Fibroblast of skin of right quadriceps (primary cell): ENCODE data around the gene HOXD10.

ENCODE experiments used
- DNase-seq: peaks from one replicate; pipeline ENCODE4 v3.0.0-alpha.2; 2013

The HOXD10 gene

DNA sequence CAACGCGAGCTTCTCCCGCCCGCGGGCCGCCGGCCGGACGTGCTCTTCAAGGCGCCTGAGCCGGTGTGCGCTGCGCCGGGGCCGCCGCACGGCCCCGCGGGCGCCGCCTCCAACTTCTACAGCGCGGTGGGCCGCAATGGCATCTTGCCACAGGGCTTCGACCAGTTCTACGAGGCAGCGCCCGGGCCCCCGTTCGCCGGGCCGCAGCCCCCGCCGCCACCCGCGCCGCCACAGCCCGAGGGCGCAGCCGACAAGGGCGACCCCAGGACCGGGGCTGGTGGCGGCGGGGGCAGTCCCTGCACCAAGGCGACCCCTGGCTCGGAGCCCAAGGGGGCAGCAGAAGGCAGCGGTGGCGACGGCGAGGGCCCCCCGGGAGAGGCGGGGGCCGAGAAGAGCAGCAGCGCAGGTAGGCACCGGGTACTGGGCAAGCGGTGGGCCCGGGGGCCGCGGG is 8.8 kb upstream of the HOXD10 start:
- DNase-seq, result no peak

DNA sequence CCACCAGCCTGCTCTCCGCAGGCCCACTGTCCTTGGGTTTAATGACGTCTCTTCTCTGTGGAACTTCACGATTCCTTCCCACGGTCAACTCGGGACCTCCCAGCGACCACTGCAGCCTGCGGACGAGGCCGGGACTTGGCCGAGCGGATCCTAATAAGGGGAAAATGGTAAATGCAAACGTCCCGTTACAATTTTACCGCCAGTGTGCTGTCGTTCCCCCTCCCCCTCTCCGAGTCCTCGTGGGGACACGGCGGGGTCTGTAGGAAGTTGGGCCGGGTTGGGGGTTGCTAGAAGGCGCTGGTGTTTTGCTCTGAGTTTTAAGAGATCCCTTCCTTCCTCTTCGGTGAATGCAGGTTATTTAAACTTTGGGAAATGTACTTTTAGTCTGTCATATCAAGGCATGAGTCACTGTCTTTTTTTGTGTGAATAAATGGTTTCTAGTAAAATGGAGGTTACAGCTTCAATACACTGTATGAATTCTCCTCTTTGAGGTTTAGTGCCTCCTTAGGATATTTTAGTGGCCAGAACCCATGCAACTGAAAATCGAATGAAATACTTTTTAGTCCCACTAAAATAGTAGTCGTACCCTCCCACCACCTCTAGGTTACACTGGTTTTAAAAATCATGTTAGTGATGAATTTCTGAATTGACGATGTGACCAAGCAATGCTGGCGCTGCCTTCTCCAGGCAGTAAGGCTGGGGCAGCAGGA is 7.2 kb upstream of the HOXD10 start:
- DNase-seq, result no peak

- no peak for DNase-seq
Measured at GRCh38 chr2:176109946-176110345, 6.6 kb upstream of the HOXD10 start.

- no peak for DNase-seq
Measured at GRCh38 chr2:176110415-176111308, 5.9 kb upstream of the HOXD10 start.

DNA sequence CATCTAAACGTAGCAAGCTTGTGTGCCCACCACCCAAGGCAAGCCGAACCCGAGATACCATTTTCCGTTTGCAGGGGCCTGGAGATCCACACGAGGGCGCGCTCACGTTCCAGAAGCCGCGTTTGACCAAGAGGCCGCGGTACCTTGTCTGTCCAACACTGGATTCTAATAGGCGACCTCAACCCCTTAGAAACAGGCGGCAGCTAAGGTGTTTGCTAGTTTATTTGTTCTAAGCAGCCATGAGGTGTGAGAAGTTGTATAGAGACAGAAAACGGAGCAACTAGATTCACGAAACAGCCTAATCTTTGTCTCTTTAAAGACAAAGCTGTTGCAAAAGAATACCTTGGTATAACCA is 5.3 kb upstream of the HOXD10 start:
- DNase-seq, result peak; percentile 47

GRCh38 chr2:176111846-176112374 is 4.7 kb upstream of the HOXD10 start:
- no peak for DNase-seq

DNA sequence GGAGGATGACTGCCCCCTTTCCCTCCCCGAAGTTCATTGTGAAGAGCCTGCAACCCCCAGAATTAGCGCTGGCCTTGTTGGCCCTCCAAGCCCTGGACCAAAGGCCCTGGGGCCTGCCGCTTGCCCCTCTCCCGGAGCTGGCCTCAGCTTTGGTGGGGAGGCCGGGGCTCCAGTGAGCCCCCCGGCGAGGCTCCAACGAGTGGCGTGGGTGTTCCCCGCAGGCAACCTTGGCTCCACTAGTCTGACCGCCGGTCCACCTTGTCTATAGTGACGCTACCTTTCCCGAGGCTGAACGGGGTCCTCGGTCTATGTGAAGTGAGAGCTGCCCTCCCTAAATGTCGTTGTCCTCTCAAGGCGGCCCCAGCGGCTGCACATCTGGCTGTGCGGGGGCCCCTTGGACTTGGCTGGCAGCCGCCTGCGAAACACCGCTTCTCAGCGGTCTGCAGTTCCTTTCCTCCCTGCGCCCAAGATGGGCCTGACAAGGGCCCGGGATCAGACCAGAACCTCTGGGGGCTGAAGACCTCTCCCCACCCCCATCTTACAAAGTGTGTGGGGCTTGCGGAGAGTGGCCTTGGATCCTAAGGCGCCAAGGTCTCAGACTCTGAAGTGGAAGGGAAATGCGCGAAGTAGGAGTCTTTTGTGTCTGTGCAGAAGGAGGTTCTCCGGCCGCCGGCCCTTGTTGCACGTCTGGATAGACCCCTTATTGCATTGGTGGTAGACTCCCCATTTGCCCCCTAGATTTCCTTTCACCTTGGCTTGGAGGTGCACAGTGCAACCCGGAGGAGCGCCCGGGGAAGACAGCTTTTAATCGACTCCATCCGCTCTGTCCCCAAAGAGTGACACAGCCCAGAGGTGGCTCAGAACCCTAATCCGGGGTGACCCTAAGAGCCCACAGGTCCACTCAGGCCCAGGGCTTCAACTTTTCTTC is 3.9 kb upstream of the HOXD10 start:
- no peak for DNase-seq

DNA sequence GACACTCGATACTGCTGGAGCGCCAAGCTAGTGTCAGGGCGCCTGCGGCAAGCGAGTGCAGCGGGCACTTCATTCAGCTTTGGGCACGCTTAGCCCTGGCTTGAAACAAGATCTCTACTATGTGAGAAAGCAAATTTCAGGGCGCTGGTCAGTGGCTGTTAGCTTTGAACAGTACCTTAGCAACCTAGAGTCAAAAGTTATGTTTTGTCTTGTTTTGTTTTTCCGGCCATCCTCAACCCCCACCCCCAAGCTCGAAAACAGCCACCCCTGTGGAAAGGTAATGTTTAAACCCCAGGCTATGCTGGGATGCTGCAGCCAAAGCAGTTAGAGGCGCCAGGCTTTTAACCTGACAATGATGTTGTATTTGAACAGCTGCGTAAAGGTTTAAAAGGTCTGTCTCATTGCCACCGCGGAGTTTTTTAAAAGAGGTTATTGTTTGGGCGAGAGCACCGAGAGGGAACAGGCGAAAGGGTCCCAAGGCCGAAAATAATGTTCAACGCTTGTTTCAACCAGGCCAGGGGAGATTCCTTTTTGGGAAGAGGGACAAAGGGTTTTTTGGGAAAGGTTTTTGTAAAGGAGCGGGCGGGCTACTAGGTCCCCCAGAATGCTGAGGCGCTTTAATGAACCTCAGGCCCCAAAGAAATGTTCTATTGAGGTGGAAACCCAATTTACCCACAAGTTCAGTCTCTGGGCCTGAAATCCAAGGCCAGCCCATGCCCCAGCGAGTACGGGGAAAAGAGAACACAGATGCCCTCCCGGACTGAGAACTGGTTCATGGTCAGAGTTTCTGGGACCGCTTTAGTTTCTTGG is 2.3 kb upstream of the HOXD10 start:
- DNase-seq, result no peak

DNA sequence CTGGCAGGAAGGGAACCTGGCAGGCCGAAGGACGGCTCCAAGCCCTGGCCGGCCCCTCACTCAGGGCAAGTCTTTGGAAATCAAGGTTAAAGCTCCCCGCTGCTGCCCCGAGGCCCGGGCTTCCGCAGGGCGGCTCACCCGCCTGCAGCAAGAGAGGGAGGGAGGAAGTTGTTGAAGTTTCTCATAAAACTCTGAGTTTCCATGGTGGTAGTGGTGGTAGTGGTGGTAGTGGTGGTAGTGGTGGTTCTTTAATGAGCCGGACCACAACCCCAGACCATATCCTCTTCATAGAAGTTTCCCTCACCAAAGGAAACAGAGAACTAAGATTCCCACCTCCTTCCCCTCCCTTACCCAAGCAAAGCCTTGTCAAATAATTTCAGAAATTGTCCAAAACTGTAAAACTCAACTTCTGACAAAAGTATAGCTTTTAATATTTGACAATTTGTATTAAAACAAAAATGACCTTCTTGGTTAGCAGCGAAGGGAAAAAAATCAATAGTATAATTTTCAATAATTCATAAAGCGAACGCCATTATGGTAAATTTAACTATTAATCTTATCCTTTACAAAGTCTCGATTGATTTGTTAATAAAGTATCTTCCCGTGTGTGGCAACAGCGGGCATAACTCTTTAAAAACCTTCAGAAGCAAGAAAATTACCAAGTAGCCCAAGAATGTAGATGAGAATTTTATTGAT is 1.5 kb upstream of the HOXD10 start:
- DNase-seq, result no peak

GRCh38 chr2:176117162-176117822 is 714 bp downstream of the HOXD10 start:
- DNase-seq, result no peak

GRCh38 chr2:176117823-176118371 is 1.3 kb downstream of the HOXD10 start:
- DNase-seq, result no peak

DNA sequence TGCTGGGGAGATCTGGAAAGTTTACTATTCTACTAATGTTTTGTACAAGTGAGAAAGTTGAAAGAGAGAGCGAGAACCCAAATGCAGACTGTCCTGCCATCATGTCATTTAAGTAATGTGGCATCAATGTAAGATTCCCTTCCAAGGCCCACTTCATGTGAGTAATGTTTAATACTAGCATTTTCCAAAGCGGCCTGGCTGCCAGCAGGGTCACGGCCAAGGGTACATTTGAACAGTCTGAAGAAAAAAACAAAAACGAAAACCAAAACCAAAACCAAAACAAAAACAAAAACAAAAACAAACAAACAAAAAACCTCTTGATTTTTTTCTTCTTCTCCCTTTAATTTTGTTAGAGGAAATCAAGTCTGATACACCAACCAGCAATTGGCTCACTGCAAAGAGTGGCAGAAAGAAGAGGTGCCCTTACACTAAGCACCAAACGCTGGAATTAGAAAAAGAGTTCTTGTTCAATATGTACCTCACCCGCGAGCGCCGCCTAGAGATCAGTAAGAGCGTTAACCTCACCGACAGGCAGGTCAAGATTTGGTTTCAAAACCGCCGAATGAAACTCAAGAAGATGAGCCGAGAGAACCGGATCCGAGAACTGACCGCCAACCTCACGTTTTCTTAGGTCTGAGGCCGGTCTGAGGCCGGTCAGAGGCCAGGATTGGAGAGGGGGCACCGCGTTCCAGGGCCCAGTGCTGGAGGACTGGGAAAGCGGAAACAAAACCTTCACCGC is 2.2 kb downstream of the HOXD10 start:
- peak; percentile 58 for DNase-seq

DNA sequence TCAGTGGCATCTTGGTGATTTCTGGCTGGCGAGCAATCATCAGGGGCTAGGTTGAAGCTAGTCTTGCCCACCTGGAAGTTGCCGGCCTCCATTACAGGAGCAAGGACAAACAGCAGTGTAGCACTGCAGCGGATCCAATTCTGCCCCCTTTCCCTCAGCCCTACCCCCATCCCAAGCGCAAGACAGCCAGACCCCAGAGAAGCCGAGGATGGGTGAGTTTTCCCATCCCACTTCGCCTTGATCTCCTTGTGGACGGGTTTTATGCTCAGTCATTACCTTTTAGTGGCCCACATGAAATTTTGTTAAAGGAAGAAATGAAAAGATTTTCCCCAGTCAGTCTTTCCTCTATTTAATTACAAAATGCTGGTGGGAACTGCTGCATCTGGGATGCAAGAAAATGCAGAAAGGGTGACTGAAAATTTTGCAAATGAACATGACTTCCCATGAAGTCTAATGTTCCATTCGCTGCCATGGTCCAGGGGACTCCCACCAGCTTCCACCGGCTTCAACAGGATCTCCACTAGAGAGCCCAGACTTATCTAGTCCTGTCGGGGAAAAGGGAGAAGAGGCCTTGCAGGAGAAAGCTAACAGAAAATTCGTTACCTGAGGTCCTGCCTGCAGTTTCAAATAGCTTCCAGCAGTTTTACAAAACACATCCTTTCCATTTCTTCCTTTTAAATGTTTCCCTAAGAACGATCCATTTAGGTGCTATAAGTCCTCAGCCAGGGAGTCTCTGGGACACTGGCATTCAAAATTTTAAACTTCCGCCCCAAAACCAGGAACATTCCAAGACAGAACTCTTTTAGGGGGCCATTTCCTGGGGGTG is 4.0 kb downstream of the HOXD10 start:
- DNase-seq, result no peak

GRCh38 chr2:176121190-176122051 is 4.8 kb downstream of the HOXD10 start:
- no peak for DNase-seq

- DNase-seq, result peak; percentile 88
Measured at GRCh38 chr2:176122052-176122682, 5.6 kb downstream of the HOXD10 start.

DNA sequence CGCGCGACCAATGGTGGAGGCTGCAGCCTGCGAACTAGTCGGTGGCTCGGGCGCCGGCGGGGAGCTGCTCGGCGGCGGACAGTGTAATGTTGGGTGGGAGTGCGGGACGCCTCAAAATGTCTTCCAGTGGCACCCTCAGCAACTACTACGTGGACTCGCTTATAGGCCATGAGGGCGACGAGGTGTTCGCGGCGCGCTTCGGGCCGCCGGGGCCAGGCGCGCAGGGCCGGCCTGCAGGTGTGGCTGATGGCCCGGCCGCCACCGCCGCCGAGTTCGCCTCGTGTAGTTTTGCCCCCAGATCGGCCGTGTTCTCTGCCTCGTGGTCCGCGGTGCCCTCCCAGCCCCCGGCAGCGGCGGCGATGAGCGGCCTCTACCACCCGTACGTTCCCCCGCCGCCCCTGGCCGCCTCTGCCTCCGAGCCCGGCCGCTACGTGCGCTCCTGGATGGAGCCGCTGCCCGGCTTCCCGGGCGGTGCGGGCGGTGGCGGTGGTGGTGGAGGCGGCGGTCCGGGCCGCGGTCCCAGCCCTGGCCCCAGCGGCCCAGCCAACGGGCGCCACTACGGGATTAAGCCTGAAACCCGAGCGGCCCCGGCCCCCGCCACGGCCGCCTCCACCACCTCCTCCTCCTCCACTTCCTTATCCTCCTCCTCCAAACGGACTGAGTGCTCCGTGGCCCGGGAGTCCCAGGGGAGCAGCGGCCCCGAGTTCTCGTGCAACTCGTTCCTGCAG is 6.3 kb downstream of the HOXD10 start, which contains the start of gene HOXD9:
Gene HOXD9, plus strand, starts transcription at position 37 of the 728 bp plus-strand sequence. Its CDS starts 50 bp downstream, at position 87.
- no peak for DNase-seq
